ENCODE measurements around the gene ARSG.

Gene ARSG

DNA sequence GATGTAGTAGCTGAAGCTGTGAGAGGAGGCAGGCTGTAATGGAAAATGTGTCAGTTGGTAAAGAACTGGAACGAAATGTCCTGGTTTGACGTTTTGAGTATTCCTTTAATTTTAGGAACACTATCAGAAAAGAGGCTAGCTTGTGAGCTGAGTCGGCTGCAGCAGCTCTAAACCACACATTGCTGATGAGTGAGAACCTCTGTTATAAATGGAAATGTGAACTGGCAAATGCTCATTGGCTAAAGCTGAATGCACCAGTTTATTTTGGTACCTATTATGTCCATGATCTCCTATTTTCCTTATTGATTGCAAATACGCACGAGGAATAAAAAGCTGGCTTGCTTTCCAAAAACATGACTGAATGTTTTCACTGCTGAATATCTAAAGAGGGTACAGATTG lies 177.0 kb downstream of the ARSG start:
- no peak for DNase-seq (ENCODE audit: low read depth)

DNA sequence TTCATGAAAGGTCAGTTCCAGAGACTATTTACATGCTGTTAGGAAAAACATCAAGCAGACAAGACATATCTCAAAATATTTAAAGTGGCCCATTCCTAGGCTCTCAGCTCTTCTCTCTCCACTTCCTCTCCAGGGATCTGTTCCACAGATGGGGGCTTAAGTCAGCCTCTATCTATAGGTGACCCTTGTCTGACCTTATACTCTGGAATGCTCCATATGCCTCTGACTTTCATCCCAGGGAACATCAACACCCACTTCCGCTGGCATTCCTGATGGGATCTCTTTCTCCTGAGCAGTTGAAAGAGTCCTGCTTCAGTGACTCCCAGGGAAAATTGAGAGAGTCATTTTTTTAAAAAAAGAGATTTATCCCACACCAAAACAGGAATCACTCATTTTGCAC lies 177.5 kb downstream of the ARSG start:
- DNase-seq (ENCODE audit: low read depth) = no peak
- TF ChIP-seq, protein P1, sequence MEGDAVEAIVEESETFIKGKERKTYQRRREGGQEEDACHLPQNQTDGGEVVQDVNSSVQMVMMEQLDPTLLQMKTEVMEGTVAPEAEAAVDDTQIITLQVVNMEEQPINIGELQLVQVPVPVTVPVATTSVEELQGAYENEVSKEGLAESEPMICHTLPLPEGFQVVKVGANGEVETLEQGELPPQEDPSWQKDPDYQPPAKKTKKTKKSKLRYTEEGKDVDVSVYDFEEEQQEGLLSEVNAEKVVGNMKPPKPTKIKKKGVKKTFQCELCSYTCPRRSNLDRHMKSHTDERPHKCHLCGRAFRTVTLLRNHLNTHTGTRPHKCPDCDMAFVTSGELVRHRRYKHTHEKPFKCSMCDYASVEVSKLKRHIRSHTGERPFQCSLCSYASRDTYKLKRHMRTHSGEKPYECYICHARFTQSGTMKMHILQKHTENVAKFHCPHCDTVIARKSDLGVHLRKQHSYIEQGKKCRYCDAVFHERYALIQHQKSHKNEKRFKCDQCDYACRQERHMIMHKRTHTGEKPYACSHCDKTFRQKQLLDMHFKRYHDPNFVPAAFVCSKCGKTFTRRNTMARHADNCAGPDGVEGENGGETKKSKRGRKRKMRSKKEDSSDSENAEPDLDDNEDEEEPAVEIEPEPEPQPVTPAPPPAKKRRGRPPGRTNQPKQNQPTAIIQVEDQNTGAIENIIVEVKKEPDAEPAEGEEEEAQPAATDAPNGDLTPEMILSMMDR (IDR thresholded peaks at IDR 0.05; ENCODE audit: low read depth, low read length, missing control alignments) = no peak
- H3K4me3 ChIP-seq (ENCODE audit: low read depth, low read length) = no peak overlapping the region

More for the DNA sequence above, 177.0 kb downstream of the ARSG start:
- H3K4me3 ChIP-seq (ENCODE audit: low read depth, low read length) = no peak overlapping the region
- TF ChIP-seq, protein P1 (IDR thresholded peaks at IDR 0.05; ENCODE audit: low read depth, low read length, missing control alignments) = no peak

All from GM12864 (cell line).